Stimulated activated CD4-positive, alpha-beta T cell treated with anti-CD3 and anti-CD28 coated beads, Interleukin-1b, Interleukin-23, amount 100 ng/mL, for 1 hour (primary cell): ENCODE results near the gene SLC25A26.

Experiments used
- DNase-seq, 2 donors: peaks; one replicate each; pipeline ENCODE4 v3.0.0-alpha.2; 2020; ENCODE audit warnings: low read depth in 2 of 2

The SLC25A26 gene

GRCh38 chr3:66326340-66326739 lies 105.5 kb downstream of the SLC25A26 start:
- DNase-seq = no peak

- no peak for DNase-seq
These were observed 114.9 kb downstream of the SLC25A26 start for GRCh38 chr3:66335671-66336070.

DNA sequence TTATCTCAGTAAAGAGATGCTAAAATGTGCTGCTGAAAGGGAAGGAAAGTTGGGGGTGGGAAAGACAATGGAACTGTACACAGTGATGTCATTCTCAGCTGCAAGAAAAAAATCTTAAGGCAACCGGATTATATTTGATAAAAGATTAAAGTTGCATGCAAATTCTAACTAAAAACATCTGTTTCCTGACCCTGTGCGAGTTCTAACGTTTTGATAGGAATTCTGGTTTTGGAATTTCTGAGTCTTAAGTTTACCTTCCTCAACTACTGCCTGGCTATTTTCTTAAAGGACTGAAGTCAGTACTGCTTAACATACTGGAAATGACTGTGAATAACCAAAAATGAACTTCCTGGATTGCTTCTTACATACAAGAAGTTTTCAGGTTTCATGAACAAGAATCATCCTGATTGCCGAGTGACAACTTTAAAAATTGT lies 115.5 kb downstream of the SLC25A26 start:
- DNase-seq = no peak

DNA sequence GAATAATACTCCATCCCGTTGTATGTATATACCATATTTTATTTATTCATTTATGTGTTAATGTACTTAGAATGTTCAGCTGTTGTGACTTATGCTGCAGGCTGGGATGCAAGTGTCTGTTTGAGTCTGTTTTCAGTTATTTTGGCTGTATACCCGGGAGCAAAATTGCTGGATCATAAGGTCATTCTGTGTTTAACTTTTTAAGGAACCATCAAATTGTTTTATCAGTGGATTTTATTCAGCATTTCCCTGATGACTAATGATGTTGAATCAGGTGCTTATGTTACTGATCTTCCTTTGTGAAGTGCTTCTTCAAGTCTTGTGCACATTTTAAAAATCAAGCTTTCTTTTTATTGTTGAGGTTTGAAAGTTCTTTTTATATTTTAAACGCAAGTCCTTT lies 118.1 kb downstream of the SLC25A26 start:
- no peak for DNase-seq

DNA sequence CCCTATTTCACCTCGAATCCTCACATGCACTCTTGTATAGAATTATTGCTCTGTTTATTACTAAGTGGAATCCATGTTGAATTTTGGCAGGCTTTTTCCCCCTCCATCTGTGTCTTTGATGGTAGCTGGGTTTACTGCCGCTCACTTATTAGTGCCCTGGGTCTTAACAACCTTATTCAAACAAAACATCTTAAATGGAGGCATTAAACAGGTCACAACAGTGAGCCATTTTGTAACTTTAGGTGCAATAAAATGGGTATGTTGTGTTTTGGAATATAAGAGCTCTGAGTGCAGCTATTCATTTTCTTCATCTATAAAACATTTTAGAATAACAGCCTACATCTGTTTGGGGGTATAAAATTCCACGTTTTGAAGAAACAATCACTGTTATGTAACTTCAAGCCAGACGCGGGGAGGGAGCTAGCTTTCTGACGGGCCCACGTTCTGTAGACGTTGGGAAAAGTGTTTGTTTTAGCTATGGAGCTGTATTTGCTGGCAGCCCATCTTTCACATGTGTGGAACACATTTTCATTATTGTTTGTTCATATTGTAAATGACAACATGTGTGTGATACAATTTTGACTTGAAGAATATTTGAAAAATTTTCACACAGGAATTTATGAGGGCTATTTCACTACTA lies 122.0 kb downstream of the SLC25A26 start:
- DNase-seq = no peak

DNA sequence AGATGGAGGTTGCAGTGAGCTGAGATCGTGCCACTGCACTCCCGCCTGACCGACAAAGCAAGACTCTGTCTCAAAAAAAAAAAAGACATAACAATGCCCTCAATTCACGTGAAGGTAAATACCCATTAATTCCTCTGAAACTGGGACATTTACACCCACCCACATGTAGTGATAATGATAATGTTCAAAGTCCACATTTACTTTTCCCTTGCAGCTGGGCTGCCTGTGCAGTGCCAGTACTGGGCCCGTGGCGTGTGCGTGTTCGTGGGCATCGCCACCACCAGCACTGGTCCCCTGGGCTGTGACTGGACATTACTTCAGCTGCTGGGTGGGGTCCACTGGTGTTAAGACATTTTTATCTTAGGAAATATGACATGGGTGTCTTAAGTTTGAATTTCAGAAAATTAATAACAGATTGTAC lies 123.6 kb downstream of the SLC25A26 start:
- DNase-seq = no peak

DNA sequence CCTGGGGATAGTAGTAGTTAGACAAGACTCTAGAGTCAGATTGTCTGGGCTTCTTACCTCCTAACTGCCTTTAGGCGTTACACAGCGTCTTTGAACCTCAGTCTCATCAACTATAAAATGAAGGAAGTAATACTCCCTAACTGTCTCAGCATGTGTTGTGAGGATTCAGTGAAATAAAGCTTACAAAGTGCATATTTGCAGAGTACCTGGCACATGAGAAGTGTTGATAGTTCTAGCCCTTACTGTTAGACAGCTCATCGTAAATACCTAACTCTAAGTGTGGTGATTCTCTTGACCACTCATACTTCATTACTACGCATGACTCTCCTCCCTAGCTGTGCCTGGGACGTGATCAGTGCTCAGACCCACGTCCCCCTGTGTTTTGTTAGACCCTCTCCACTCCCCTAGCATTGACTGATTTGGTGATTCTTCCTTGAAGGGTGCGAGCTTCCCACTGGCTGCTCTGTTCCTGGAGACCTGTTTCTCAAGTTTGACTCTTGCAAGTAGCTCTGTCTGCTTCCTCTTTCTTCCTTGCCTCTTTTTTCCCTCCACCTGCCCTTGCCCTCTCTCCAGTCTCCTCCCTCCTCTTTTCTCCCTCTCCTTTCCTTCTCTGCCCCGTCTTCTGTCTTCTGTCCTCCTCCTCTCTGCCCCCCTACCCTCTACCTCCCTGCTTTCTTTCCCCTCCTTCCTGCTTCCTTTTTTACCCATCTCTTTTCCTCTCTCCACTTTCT lies 124.2 kb downstream of the SLC25A26 start:
- no peak for DNase-seq

DNA sequence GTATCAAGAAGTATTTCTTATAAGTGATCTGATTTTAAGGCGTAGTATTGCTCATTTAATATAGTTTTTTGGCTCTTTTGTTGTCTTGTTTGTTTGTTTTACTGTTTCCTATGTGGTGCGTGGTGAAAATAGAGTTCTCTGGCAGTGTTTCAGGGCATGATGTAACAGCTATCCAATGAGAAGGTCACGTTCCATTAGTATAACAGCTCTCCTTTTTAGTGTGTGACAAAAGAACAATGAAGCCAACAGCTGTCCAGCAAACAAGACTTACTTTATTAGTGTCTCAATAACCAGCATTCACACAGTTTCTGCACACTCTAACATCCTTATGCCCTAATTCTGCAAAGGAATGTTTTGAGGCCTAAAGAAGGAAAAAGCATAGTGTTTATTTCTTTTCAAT lies 127.9 kb downstream of the SLC25A26 start:
- DNase-seq = no peak

DNA sequence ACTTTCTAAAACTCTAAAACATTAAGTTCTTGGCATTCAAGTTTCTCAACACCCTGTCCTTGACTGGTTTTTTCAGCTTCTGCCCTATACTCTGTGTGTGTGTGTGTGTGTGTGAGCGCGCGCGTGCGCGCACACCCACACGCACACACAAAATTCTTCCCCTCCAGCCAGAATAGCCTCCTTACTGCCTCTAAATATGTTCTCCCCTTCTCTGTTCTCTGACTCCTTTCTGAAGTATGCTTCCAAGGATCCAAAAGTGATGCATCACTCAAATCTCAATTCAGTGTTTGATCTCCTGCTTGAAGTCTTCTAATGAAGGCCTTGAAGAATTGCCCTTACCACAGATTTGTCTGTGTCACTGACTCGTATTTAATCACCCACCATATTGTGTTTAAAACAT lies 129.8 kb downstream of the SLC25A26 start:
- no peak for DNase-seq

DNA sequence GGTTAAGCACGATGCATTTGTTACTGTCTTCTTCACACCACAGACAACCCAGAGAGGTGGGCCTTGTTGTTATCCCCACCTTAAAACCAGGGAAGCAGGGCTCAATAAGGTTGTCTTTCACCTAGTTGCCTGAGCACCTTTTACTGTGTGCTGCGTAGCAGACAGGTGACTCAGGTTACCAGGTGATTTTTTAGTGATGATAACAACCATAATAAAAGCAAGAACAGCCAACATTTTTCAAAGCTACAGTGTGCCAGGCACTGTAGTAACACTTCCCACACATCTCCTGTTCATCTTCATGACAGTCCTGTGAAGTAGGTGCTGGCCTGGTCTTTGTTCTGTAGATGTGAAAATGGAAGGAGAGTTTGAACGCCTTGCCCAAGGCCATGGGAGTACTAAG lies 132.2 kb downstream of the SLC25A26 start:
- DNase-seq = no peak

- DNase-seq = no peak
These were observed 132.7 kb downstream of the SLC25A26 start for GRCh38 chr3:66353530-66353929.

GRCh38 chr3:66354001-66354400 lies 133.2 kb downstream of the SLC25A26 start:
- DNase-seq = no peak

DNA sequence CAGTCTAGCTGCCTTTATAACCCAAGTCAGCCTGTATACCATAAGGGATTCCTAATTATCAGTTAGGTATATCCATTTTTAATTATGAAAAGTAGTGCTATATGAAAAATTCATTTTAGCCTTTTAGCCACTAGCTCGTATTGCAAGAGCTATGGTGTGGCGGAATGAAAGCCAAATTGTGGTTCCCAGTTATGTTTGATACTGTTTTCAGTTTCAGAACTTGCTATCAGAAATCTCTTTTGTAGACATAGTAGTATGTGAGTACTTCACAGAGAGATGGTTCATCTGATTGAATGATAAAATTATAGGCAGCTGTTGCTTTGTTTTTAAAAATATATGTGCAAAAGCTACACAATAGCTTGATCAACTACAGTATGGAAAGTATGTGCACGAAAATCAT lies 134.6 kb downstream of the SLC25A26 start:
- no peak for DNase-seq

GRCh38 chr3:66355997-66356396 lies 135.2 kb downstream of the SLC25A26 start:
- DNase-seq = no peak

DNA sequence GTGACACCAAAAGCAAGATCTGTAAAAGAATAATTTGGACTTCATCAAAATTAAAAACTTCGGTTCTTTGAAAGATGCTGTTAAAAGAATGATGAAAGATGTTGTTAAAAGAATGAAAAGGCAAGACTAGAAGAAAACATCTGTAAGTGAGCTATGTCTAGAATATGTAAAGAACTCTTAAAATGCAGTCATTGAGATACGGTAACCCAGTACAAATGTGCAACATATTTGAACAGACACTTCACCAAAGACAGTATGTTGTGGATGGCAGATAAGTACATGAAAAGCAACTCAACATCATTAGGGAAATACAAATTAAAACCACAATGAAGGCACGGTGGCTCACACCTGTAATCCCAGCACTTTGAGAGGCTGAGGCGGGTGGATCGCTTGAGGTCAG lies 140.6 kb downstream of the SLC25A26 start:
- no peak for DNase-seq

- DNase-seq = no peak
These were observed 141.7 kb downstream of the SLC25A26 start for GRCh38 chr3:66362541-66362941.

- no peak for DNase-seq
These were observed 142.3 kb downstream of the SLC25A26 start for GRCh38 chr3:66363148-66363547.

- DNase-seq = no peak
These were observed 144.3 kb downstream of the SLC25A26 start for GRCh38 chr3:66365080-66365479.

- no peak for DNase-seq
These were observed 145.9 kb downstream of the SLC25A26 start for GRCh38 chr3:66366747-66367146.

GRCh38 chr3:66367979-66368378 lies 147.2 kb downstream of the SLC25A26 start:
- no peak for DNase-seq

DNA sequence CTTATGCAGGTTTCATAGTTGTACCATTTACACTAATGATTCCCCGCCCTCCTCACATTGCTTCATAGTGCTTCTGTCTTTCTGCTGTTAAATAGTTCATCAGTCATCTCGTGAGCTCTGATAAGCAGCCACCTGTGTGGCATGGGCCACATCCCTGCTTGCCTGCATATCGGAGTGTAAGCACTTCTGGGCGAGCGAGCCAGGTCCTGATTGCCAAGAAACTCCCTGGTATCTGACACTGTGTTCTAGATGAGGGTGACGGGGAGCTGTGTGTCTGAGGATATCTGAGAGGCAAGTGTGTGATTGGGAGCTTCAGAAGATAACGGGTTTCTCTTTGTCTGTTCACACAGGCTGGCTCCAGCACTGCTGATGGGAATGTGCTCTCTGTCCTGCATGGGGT lies 149.4 kb downstream of the SLC25A26 start:
- DNase-seq = no peak

DNA sequence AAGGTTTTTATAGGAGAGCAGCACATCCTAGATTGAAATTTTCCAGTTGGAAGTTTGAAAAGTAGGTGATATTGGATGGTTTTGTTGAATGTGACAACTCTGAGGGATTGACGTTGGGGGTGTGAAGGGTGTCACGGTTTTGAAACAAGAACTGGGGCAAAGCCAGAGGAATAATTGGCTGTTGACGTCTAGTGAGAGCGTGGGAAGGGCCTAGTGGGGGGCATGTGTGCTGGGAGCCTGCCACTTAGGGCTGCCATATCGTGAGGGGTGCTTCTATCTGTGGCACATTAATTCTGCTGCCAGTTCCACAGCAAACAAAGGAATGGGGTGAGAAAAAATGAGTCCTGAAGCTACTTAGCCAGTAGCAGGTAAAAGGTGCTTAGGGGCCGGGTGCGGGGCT lies 150.6 kb downstream of the SLC25A26 start:
- DNase-seq = no peak

GRCh38 chr3:66372681-66373350 lies 152.0 kb downstream of the SLC25A26 start:
- DNase-seq = no peak
